HG02852 (cell line): ENCODE results near the gene RYK.

Source experiments
- ATAC-seq: cut with Tn5 transposase; IDR thresholded peaks from one replicate; pipeline ENCODE4 v1.9.1; 2021; ENCODE audit warnings: mild to moderate bottlenecking, moderate library complexity; ENCODE audit not compliant: unreplicated experiment

RYK gene

DNA sequence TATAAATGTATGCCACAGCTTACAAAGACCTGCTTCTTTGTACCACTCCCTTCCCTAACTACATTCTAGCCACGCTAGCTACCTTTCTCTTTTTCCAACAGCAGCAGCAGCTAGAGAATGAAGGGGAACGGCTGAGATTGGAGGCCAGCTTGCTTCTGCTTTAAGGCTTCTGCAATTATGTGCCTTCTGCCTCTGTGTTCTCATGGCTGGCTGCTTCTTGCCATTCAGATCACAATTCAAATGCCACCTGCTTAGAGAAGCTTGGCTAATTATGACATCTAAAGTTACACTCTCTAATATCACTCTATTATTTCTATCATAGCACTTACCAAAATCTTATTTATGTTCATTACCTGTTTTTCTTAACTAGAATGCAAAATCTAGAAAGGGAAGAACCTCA, 95.2 kb downstream of the RYK start:
- no peak for ATAC-seq

- ATAC-seq, result no peak
Measured at GRCh38 chr3:134153761-134154160, 96.9 kb downstream of the RYK start.

DNA sequence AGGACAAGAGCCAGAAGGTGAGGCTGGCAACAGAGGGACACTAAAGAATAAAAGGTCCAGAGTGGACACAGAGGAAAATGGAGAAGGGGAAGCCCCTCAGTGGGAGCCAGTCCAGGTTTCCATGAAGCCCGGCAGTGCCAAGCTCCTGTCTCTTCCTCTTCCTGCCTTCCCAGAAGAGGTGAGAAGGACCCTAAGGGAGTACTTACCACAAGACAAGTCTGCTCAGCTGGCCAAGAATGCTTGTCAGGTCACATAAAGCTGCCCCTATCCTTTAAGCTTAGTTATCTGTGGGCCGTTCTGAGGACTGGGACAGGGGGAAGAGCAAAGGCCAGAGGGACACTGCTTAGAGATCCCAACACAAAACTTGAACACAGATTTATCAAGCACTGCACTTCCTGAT, 100.2 kb downstream of the RYK start:
- no peak for ATAC-seq

GRCh38 chr3:134149286-134149685, 101.4 kb downstream of the RYK start:
- ATAC-seq, result no peak

- no peak for ATAC-seq
Measured at GRCh38 chr3:134148534-134148933, 102.1 kb downstream of the RYK start.

DNA sequence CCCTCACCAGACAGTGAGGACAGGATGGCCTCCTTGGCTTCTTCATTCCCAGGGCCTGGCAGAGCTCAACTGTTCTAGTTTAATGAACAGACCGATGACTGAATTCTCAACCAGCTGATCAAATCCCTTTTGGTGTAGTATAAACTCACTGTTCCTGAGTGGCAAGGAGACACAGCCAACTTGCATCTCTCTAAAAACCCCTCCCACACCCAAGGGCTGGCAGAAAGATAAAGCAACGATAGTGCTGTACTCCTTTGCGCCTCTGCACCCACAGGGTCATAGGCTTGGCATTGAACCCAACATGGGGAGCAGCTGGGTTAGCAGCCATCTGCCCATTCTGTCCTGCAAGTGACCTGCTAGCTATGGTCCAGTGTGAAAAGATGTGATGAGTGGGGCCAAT, 103.2 kb downstream of the RYK start:
- ATAC-seq, result no peak

GRCh38 chr3:134146666-134147065, 104.0 kb downstream of the RYK start:
- ATAC-seq, result no peak

DNA sequence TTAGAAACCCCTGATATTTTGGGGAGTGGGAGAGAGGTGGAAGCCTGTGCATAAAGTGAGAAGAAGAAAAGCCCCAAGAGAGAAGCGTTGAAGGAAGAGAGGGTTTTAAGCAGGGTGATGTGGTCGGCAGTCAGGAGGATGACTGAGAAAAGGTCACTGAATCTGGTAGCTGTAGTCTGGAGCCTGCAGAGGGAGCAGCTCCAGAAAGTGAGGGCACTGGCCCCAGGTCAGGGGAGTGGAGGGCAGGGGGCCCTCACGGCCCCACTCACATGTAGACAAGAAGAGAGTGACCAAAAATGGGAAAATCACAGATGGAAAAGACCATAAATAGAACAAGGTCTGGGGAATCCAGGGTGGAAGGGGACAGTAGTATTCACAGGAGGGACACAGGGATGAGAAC, 105.5 kb downstream of the RYK start:
- no peak for ATAC-seq

DNA sequence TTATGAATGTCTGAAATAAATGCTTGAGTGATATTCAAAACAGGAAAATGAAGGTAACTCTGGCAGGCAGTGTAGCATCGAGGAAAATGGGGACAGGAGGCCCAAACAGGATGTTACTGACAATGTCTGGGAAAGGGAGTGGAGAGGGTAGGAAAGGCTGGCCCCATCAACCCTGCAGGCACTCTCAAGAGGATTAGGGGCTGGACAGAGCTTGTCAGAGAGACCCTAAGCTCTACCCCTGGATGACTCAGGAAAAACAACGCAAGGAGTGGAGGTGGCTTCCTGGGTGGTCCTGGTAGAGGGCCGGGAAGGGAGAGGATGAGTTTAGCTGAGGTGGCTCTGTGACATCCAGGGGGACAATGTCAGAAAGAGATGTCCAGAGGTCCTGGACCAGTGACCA, 106.0 kb downstream of the RYK start:
- ATAC-seq, result no peak

GRCh38 chr3:134143828-134144401, 106.7 kb downstream of the RYK start:
- no peak for ATAC-seq

- ATAC-seq, result no peak
Measured at GRCh38 chr3:134136604-134137003, 114.1 kb downstream of the RYK start.

DNA sequence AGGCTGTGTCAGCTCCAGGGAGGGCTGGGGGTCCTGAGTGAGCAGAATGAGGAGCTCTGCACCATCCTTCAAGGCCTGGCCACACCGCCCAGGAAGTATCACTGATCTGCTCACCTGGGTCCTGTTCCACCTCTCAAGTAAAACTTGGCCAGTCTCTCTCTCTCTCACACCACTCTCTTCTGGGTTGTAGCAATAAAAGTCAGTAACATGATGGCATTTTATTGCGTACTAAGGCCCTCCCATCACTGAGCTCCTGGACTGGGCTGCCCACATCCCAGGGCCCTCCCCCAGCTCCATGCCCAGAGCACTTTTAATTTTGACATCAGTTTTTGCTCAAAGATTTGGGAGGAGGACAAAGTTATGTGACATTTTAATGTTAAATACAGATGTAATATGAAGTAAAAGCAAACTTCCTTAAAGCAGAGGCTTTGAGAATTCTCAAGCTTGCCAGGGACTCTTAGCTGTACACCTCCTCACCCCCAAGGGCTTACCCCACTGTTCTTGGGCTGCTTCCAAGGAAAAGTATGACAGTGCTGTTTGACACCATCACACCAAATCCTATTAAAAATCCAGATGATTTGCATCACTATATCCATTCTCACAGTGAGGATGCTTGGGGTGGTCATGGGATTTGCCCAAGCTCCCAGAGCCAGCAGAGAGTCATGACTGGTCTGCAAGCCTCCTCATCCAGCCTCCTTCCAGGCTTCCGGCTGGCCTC, 115.8 kb downstream of the RYK start:
- no peak for ATAC-seq

DNA sequence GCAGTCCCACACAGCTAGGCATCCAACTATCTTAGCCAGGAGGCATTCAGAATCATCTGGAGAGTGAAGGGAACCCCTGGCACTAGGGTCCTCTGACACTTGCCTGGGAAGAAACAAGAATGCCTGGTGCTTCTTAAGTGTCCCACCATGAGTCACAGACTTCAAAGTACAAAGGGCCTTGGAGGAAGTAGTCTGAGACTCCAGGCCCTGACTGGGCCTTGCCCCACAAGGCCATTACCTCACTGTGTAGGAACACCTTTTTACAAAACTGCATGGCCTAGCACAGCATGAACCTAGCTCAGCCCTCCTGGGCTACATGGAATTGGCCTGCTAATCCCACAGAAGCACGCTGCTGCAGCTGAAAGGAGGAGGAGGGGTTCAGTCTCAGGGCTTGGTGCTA, 116.4 kb downstream of the RYK start:
- ATAC-seq, result no peak

- ATAC-seq, result no peak
Measured at GRCh38 chr3:134132961-134133360, 117.7 kb downstream of the RYK start.

- no peak for ATAC-seq
Measured at GRCh38 chr3:134126153-134126552, 124.5 kb downstream of the RYK start.

DNA sequence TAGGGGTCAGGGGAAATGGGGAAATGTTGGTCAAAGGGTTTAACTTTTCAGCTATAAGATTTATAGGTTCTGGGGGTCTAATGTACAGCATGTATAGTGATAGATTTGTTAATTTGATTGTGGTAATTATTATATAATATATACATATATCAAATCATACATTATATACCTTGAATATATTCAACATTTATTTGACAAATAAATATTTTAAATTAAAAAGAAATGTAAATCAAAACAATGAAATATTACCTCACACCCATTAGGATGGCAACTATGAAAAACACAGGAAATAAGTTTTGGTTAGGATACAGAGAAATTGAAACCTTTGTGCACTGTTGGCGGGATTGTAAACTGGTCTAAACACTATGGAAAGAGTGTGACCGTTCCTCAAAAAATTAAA, 135.9 kb downstream of the RYK start:
- ATAC-seq, result no peak

DNA sequence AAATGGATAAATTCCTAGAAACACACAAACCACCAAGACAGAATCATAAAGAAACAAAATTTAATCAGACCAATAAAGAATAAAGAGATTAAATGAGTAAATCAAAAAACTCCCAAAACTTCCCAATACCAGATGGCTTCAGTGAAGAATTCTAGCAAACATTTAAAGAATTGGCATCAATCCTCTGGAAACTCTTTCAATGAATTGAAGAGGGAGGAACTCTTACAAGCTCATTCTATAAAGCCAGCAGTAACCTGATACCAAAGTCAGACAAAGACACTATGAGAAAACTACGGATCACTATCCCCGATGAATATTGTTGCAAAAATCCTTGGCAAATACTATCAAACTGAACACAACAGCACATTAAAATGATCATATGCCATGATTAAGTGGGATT, 139.0 kb downstream of the RYK start:
- ATAC-seq, result no peak

DNA sequence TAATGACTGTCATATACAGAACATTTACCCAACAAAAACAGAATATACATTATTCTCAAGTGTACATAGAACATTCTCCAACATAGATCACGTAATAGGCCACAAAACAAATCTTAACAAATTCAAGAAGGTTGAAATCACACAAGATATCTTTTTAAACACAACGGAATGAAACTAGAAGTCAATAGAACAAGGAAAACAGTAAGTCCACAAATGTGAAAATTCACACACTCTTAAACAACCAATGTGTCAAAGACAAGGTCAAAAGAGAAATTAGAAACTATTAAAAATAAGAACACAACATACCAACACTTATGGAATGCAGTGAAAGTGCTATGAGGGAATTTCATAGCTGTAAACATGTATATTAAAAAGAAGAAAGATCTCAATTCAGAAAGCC, 139.7 kb downstream of the RYK start:
- no peak for ATAC-seq
